Measurements from ENCODE around the gene FBXO24. TPM values are rescaled to one million over a fixed set of nuclear protein-coding genes. Genes with fewer than 3 reads are reported as not detected.
A peak's percentile ranks its signal among the peaks of the same experiment; 100 is the strongest.
"Not testable (repeated sequence)": the region's sequence is repeated elsewhere in the genome, so short reads cannot be mapped to it uniquely, and the experiment has no call there.

The FBXO24 gene
- total RNA-seq (2022), result 0.29 and 0.66 TPM in 2 replicates
- Bru-seq, nascent RNA, result percentile 15 among the genes with signal in this experiment
- percentile 22 among the genes with signal in this experiment for BruChase-seq, experiment 1, labeled RNA remaining after a 6-hour chase
- BruChase-seq, experiment 2, labeled RNA remaining after a 2-hour chase, result percentile 15 among the genes with signal in this experiment
- long read RNA-seq, result 0 reads

GRCh38 chr7:100586266-100587025, at the start of gene FBXO24:
TSS of gene FBXO24 (plus strand) at chr7:100586328. CDS start at chr7:100586626, 298 bp downstream.
- BruUV-seq (replicated peaks), result no TSS peak
- Mint-ChIP-seq H3K9me3 (ENCODE audit: low read depth, unreplicated experiment) (no peaks in the 10 kb centered on the region), H3K36me3 (ENCODE audit: insufficient read depth, unreplicated experiment) (peaks cover 25% of the 10 kb centered on the region), H3K27me3 (ENCODE audit: unreplicated experiment) (peaks cover 15% of the 10 kb centered on the region), H3K27ac (ENCODE audit: unreplicated experiment) (peak within 1 kb of the TSS; percentile 96), H3K4me1 (ENCODE audit: low read depth, unreplicated experiment) (peaks cover 14% of the 10 kb centered on the region), H3K4me3 (ENCODE audit: low read depth, unreplicated experiment) (peak within 1 kb of the TSS; percentile 91)
- peak; percentile 97 for DNase-seq
- CTCF ChIA-PET, result interaction anchor here (0.6 to 1.2 kb wide), 7 partner anchors 10 to 87 kb away, joined by 3 to 4 read pairs (median 4); partner anchors contain the start of gene GNB2
- intact Hi-C loops (cut with micrococcal nuclease; ENCODE audit: unreplicated experiment), result no loop called here
- no peak for TF ChIP-seq CTCF (IDR thresholded peaks at IDR 0.05; ENCODE audit: unreplicated experiment)

- CTCF ChIA-PET; H3K4me3 Mint-ChIP-seq (ENCODE audit: low read depth, unreplicated experiment); H3K27ac Mint-ChIP-seq (ENCODE audit: unreplicated experiment); H3K4me1 Mint-ChIP-seq (ENCODE audit: low read depth, unreplicated experiment); intact Hi-C loops (cut with micrococcal nuclease; ENCODE audit: unreplicated experiment); H3K27me3 Mint-ChIP-seq (ENCODE audit: unreplicated experiment); BruUV-seq (replicated peaks); H3K9me3 Mint-ChIP-seq (ENCODE audit: low read depth, unreplicated experiment); DNase-seq: not testable (repeated sequence)
- H3K36me3 Mint-ChIP-seq (ENCODE audit: insufficient read depth, unreplicated experiment), result peaks cover 23% of the 10 kb centered on the region
These were observed 49.4 kb upstream of the FBXO24 start for GRCh38 chr7:100536695-100537094.

GRCh38 chr7:100538348-100538653, 47.8 kb upstream of the FBXO24 start:
- Mint-ChIP-seq H3K4me1 (ENCODE audit: low read depth, unreplicated experiment) (peaks cover 24% of the 10 kb centered on the region), H3K9me3 (ENCODE audit: low read depth, unreplicated experiment) (no peaks in the 10 kb centered on the region), H3K4me3 (ENCODE audit: low read depth, unreplicated experiment) (peak overlapping the region; percentile 95), H3K36me3 (ENCODE audit: insufficient read depth, unreplicated experiment) (peaks cover 35% of the 10 kb centered on the region), H3K27ac (ENCODE audit: unreplicated experiment) (peak overlapping the region; percentile 92), H3K27me3 (ENCODE audit: unreplicated experiment) (no peaks in the 10 kb centered on the region)
- CTCF ChIA-PET, result interaction anchor here (1.0 to 1.6 kb wide), 2 partner anchors 22 to 51 kb away, joined by 3 read pairs; no protein-coding TSS in a partner anchor
- intact Hi-C loops (cut with micrococcal nuclease; ENCODE audit: unreplicated experiment), result no loop called here
- TSS peak; percentile 72 for BruUV-seq (replicated peaks)
- DNase-seq, result no peak
- no peak for TF ChIP-seq CTCF (IDR thresholded peaks at IDR 0.05; ENCODE audit: unreplicated experiment)

- DNase-seq, result peak; percentile 99
- BruUV-seq (replicated peaks), result no TSS peak
- Mint-ChIP-seq H3K27ac (ENCODE audit: unreplicated experiment) (peak within 1 kb of the TSS; percentile 92), H3K27me3 (ENCODE audit: unreplicated experiment) (no peaks in the 10 kb centered on the region), H3K4me3 (ENCODE audit: low read depth, unreplicated experiment) (peak within 1 kb of the TSS; percentile 95), H3K4me1 (ENCODE audit: low read depth, unreplicated experiment) (peaks cover 30% of the 10 kb centered on the region), H3K9me3 (ENCODE audit: low read depth, unreplicated experiment) (no peaks in the 10 kb centered on the region), H3K36me3 (ENCODE audit: insufficient read depth, unreplicated experiment) (peaks cover 36% of the 10 kb centered on the region)
- no peak for TF ChIP-seq CTCF (IDR thresholded peaks at IDR 0.05; ENCODE audit: unreplicated experiment)
- CTCF ChIA-PET, result interaction anchor here (1.0 to 1.6 kb wide), 2 partner anchors 21 to 51 kb away, joined by 3 read pairs; no protein-coding TSS in a partner anchor
- intact Hi-C loops (cut with micrococcal nuclease; ENCODE audit: unreplicated experiment), result no loop called here
These were observed 47.3 kb upstream of the FBXO24 start, which contains the start of gene AGFG2 for GRCh38 chr7:100538654-100539435. TSS of gene AGFG2 (plus strand) at chr7:100539203. CDS start at chr7:100539347, 144 bp downstream.

Measured in Calu3 (cell line).